ENCODE results near the gene DCTN4. TPM values are rescaled to one million over a fixed set of nuclear protein-coding genes. Genes with fewer than 3 reads are reported as not detected.

DCTN4 gene
- total RNA-seq, 1 donor from 2014 or later: 63.9 TPM

GRCh38 chr5:150703762-150704161 is 55.1 kb downstream of the DCTN4 start:
- Mint-ChIP-seq H3K4me1 (ENCODE audit: unreplicated experiment) (no peaks in the 10 kb centered on the region), H3K4me3 (no peak overlapping the region), H3K9me3 (no peaks in the 10 kb centered on the region), H3K36me3 (peaks cover 8% of the 10 kb centered on the region), H3K27me3 (no peaks in the 10 kb centered on the region), H3K27ac (no peak overlapping the region)
- DNase-seq (ENCODE audit: extremely low spot score, unreplicated experiment): no peak
- TF ChIP-seq CTCF (conservative IDR thresholded peaks at IDR 0.05): no peak

- Mint-ChIP-seq H3K36me3 (peaks cover 6% of the 10 kb centered on the region), H3K27ac (peak within 1 kb of the TSS; percentile 67), H3K9me3 (no peaks in the 10 kb centered on the region), H3K4me3 (no peak within 1 kb of the TSS), H3K4me1 (ENCODE audit: unreplicated experiment) (no peaks in the 10 kb centered on the region), H3K27me3 (no peaks in the 10 kb centered on the region)
- peak; percentile 91 for DNase-seq (ENCODE audit: extremely low spot score, unreplicated experiment)
- peak; percentile 67 for TF ChIP-seq CTCF (conservative IDR thresholded peaks at IDR 0.05)
These were observed 58.0 kb downstream of the DCTN4 start, which contains the start of gene RBM22 for GRCh38 chr5:150700594-150701377. Gene RBM22, minus strand, starts transcription at chr5:150701062. Its CDS starts 77 bp downstream, at chr5:150700985.

- H3K36me3 Mint-ChIP-seq: peaks cover 11% of the 10 kb centered on the region
- no peak overlapping the region for H3K27ac Mint-ChIP-seq
- DNase-seq (ENCODE audit: extremely low spot score, unreplicated experiment): no peak
- no peaks in the 10 kb centered on the region for H3K27me3 Mint-ChIP-seq
- TF ChIP-seq CTCF (conservative IDR thresholded peaks at IDR 0.05): no peak
- H3K9me3 Mint-ChIP-seq: no peaks in the 10 kb centered on the region
- H3K4me1 Mint-ChIP-seq (ENCODE audit: unreplicated experiment): no peaks in the 10 kb centered on the region
- H3K4me3 Mint-ChIP-seq: no peak overlapping the region
These were observed 58.6 kb downstream of the DCTN4 start for GRCh38 chr5:150700246-150700593.

GRCh38 chr5:150694612-150695011 is 64.2 kb downstream of the DCTN4 start:
- Mint-ChIP-seq H3K4me3 (no peak overlapping the region), H3K27ac (no peak overlapping the region), H3K4me1 (ENCODE audit: unreplicated experiment) (no peaks in the 10 kb centered on the region), H3K9me3 (no peaks in the 10 kb centered on the region), H3K27me3 (no peaks in the 10 kb centered on the region), H3K36me3 (peaks cover 30% of the 10 kb centered on the region)
- DNase-seq (ENCODE audit: extremely low spot score, unreplicated experiment): no peak
- TF ChIP-seq CTCF (conservative IDR thresholded peaks at IDR 0.05): no peak

GRCh38 chr5:150692276-150692675 is 66.5 kb downstream of the DCTN4 start:
- H3K27me3 Mint-ChIP-seq: no peaks in the 10 kb centered on the region
- no peak for TF ChIP-seq CTCF (conservative IDR thresholded peaks at IDR 0.05)
- peaks cover 39% of the 10 kb centered on the region for H3K36me3 Mint-ChIP-seq
- no peak for DNase-seq (ENCODE audit: extremely low spot score, unreplicated experiment)
- H3K4me3 Mint-ChIP-seq: no peak overlapping the region
- H3K9me3 Mint-ChIP-seq: no peaks in the 10 kb centered on the region
- no peaks in the 10 kb centered on the region for H3K4me1 Mint-ChIP-seq (ENCODE audit: unreplicated experiment)
- no peak overlapping the region for H3K27ac Mint-ChIP-seq

All from type B pancreatic cell (in vitro differentiated cells).